Gastroesophageal sphincter (tissue), 4 donors: ENCODE data around the gene OLFML3. TPM values are rescaled to one million over a fixed set of nuclear protein-coding genes. Genes with fewer than 3 reads are reported as not detected.

Source experiments
- ATAC-seq: fragments of 150-250 bp; one replicate; pipeline ENCODE4 v1.9.1; 2016; ENCODE audit warnings: mild to moderate bottlenecking, moderate library complexity
- H3K27ac ChIP-seq, 4 donors: fragments of 200-600 bp; sonication (generic) in 3 of 4; 1 replicate in 3 of 4; 2 replicates in 1 of 4; pipeline ENCODE4 v1.5.1; 2016 to 2019
- H3K27me3 ChIP-seq: fragments of 200-600 bp; sonication (generic); one replicate; pipeline ENCODE4 v1.5.1; 2019
- H3K36me3 ChIP-seq, 2 donors: fragments of 200-600 bp; sonication (generic); one replicate each; pipeline ENCODE4 v1.5.1; 2019; ENCODE audit warnings: control low read depth in 1 of 2
- H3K4me1 ChIP-seq, 3 donors: fragments of 200-600 bp; sonication (generic); 1 replicate in 2 of 3; 2 replicates in 1 of 3; pipeline ENCODE4 v1.5.1; 2016 to 2019; ENCODE audit warnings: control low read depth in 2 of 3
- H3K4me3 ChIP-seq, 2 donors: fragments of 200-600 bp; sonication (generic); one replicate each; pipeline ENCODE4 v1.5.1; 2019; ENCODE audit warnings: mild to moderate bottlenecking in 1 of 2, moderate library complexity in 1 of 2
- H3K9me3 ChIP-seq, 3 donors: fragments of 200-600 bp; sonication (generic); one replicate each; pipeline ENCODE4 v1.5.1; 2017 to 2019; ENCODE audit warnings: control low read depth in 2 of 3
- CTCF ChIP-seq, 4 experiments: fragments of 200-600 bp in 2 of 4; fragments of 450-650 bp in 2 of 4; sonication (generic) in 1 of 4; IDR thresholded peaks; one replicate each; pipeline ENCODE4 v1.5.1; 2017 to 2019; ENCODE audit warnings: antibody characterized with exemption in 4 of 4, mild to moderate bottlenecking in 2 of 4, moderate library complexity in 2 of 4
- EP300 ChIP-seq: sonication (generic); formaldehyde crosslinking; IDR thresholded peaks from one replicate; pipeline ENCODE4 v1.6.1; 2017; ENCODE audit warnings: antibody characterized with exemption, mild to moderate bottlenecking
- POLR2A ChIP-seq, 2 donors: fragments of 450-650 bp; IDR thresholded peaks; one replicate each; pipeline ENCODE4 v1.6.1; 2017; ENCODE audit warnings: antibody characterized with exemption in 2 of 2, mild to moderate bottlenecking in 2 of 2, moderate library complexity in 1 of 2
- POLR2AphosphoS5 ChIP-seq: sonication (generic); formaldehyde crosslinking; IDR thresholded peaks from one replicate; pipeline ENCODE4 v1.6.1; 2017; ENCODE audit warnings: antibody characterized with exemption
- WGBS, 2 donors: methylation state at CpG; one replicate each; pipeline ENCODE4 v1.1.5; 2018; ENCODE audit warnings: low coverage in 1 of 2; 5-methylcytosine and 5-hydroxymethylcytosine counted together
- total RNA-seq, 4 donors: library from RNA; depleted of rRNA; stranded (reverse); fragments of >200 nt; gene quantifications; one replicate each; pipeline ENCODE4 v1.1.0, GENCODE V29; 2016

OLFML3 gene
- total RNA-seq, 4 donors from 2014 or later = 62.4 to 155 (median 65.5) TPM

GRCh38 chr1:113949007-113949406, 30.3 kb upstream of the OLFML3 start:
- Histone ChIP-seq H3K27me3 (no peaks in the 10 kb centered on the region), H3K4me3 (no peak overlapping the region), H3K9me3 (no peaks in the 10 kb centered on the region), H3K36me3 (peaks cover 0 to 6% of the 10 kb centered on the region in 2 donors), H3K4me1 (peaks cover 4 to 70% (median 23%) of the 10 kb centered on the region in 3 donors), H3K27ac (peak overlapping the region in 3 of 4 donors; percentile 54 to 61 (median 60))
- 35% methylated on average over 5 of the region's 5 CpGs; no CpG with 5 or more reads in 1 of the 2 donors for WGBS, 2 donors
- ATAC-seq = no peak
- no peak for TF ChIP-seq EP300
- TF ChIP-seq CTCF (IDR thresholded peaks at IDR 0.05) = peak in 2 of 4 experiments; percentile 36 to 39
- peak; percentile 69 for TF ChIP-seq POLR2AphosphoS5
- TF ChIP-seq POLR2A (IDR thresholded peaks at IDR 0.05) = no peak

- peaks cover 4 to 67% (median 23%) of the 10 kb centered on the region in 3 donors for H3K4me1 ChIP-seq
- 93 to 100% methylated on average over 1 of the region's 1 CpG for WGBS, 2 donors
- no peaks in the 10 kb centered on the region for H3K9me3 ChIP-seq
Observed at GRCh38 chr1:113950908-113951307, 28.4 kb upstream of the OLFML3 start.

GRCh38 chr1:113951719-113952118, 27.6 kb upstream of the OLFML3 start:
- TF ChIP-seq CTCF (IDR thresholded peaks at IDR 0.05) (no peak), POLR2AphosphoS5 (no peak), POLR2A (IDR thresholded peaks at IDR 0.05) (no peak), EP300 (no peak)
- WGBS, 2 donors = 100% methylated on average over 2 of the region's 2 CpGs
- H3K27ac ChIP-seq = no peak overlapping the region
- peaks cover 4 to 59% (median 15%) of the 10 kb centered on the region in 3 donors for H3K4me1 ChIP-seq
- peaks cover 0 to 30% of the 10 kb centered on the region in 2 donors for H3K36me3 ChIP-seq
- H3K9me3 ChIP-seq = no peaks in the 10 kb centered on the region
- H3K27me3 ChIP-seq = no peaks in the 10 kb centered on the region
- no peak overlapping the region for H3K4me3 ChIP-seq
- no peak for ATAC-seq

More at GRCh38 chr1:113950908-113951307, 28.4 kb upstream of the OLFML3 start:
- no peaks in the 10 kb centered on the region for H3K27me3 ChIP-seq
- TF ChIP-seq CTCF (IDR thresholded peaks at IDR 0.05) (no peak), POLR2A (IDR thresholded peaks at IDR 0.05) (no peak), POLR2AphosphoS5 (no peak), EP300 (no peak)
- no peak overlapping the region for H3K4me3 ChIP-seq
- H3K27ac ChIP-seq = no peak overlapping the region
- H3K36me3 ChIP-seq = peaks cover 0 to 22% of the 10 kb centered on the region in 2 donors
- no peak for ATAC-seq

GRCh38 chr1:113957984-113958383, 21.3 kb upstream of the OLFML3 start:
- peaks cover 3 to 77% of the 10 kb centered on the region in 2 donors for H3K36me3 ChIP-seq
- no peaks in the 10 kb centered on the region for H3K27me3 ChIP-seq
- 63 to 92% methylated on average over 1 of the region's 1 CpG for WGBS, 2 donors
- no peak overlapping the region for H3K4me3 ChIP-seq
- H3K4me1 ChIP-seq = peaks cover 0 to 4% (median 0%) of the 10 kb centered on the region in 3 donors
- H3K27ac ChIP-seq = no peak overlapping the region
- no peak for ATAC-seq
- TF ChIP-seq CTCF (IDR thresholded peaks at IDR 0.05) (no peak), POLR2AphosphoS5 (no peak), EP300 (no peak), POLR2A (IDR thresholded peaks at IDR 0.05) (no peak)
- no peaks in the 10 kb centered on the region for H3K9me3 ChIP-seq

GRCh38 chr1:113958691-113959090, 20.6 kb upstream of the OLFML3 start:
- Histone ChIP-seq H3K4me3 (no peak overlapping the region), H3K4me1 (peaks cover 0 to 2% (median 0%) of the 10 kb centered on the region in 3 donors), H3K27me3 (no peaks in the 10 kb centered on the region), H3K9me3 (no peaks in the 10 kb centered on the region), H3K27ac (no peak overlapping the region), H3K36me3 (peaks cover 3 to 81% of the 10 kb centered on the region in 2 donors)
- TF ChIP-seq EP300 = no peak
- TF ChIP-seq POLR2A (IDR thresholded peaks at IDR 0.05) = no peak
- TF ChIP-seq POLR2AphosphoS5 = no peak
- no peak for TF ChIP-seq CTCF (IDR thresholded peaks at IDR 0.05)
- 88 to 92% methylated on average over 1 of the region's 1 CpG for WGBS, 2 donors
- ATAC-seq = no peak
